IMR-90 (cell line): Measurements from ENCODE around the gene METTL15. TPM values are rescaled to one million over a fixed set of nuclear protein-coding genes. Genes with fewer than 3 reads are reported as not detected.

Source experiments
- ATAC-seq: fragments of 200-7000 bp; cut with Tn5 transposase; 2 replicates; pipeline ENCODE4 v1.9.1; 2020; ENCODE audit warnings: low read depth, mild to moderate bottlenecking, moderate library complexity
- BruUV-seq: library from RNA; stranded (reverse); fragments of 400-500 nt; replicated peaks from 2 replicates; lab custom pipeline; 2021; lab: Mats Ljungman, UMichigan
- CTCF ChIA-PET: fragments of 300-600 bp; formaldehyde crosslinking; extraction: SDS; loops from one replicate; lab custom pipeline; 2021; ENCODE audit warnings: antibody characterized with exemption; lab: Yijun Ruan, JAX
- POLR2A ChIA-PET: fragments of 300-600 bp; sonication (Branson Sonifier 250); formaldehyde crosslinking; loops from one replicate; lab custom pipeline; 2022; ENCODE audit warnings: antibody characterized with exemption; ENCODE audit not compliant: unreplicated experiment; lab: Charles Lee
- DNase-seq: peaks from one replicate; pipeline ENCODE4 v3.0.0; 2013
- H2AFZ ChIP-seq: replicated peaks from 2 replicates; pipeline ENCODE3; 2013; ENCODE audit warnings: low read length, mild to moderate bottlenecking; ENCODE audit not compliant: poor library complexity
- H2AK5ac ChIP-seq: 2 replicates; pipeline ENCODE4 v1.6.1; 2013; ENCODE audit warnings: low read depth, low read length, inconsistent platforms
- H2AK9ac ChIP-seq: replicated peaks from 2 replicates; pipeline ENCODE3; 2013; ENCODE audit warnings: mild to moderate bottlenecking, low read depth, low read length, moderate library complexity; ENCODE audit not compliant: poor library complexity
- H2BK120ac ChIP-seq: 2 replicates; pipeline ENCODE4 v1.6.1; 2013; ENCODE audit warnings: low read depth, low read length, inconsistent platforms
- H2BK15ac ChIP-seq: 3 replicates; pipeline ENCODE4 v1.6.1; 2013; ENCODE audit warnings: low read depth, low read length, inconsistent platforms
- H2BK20ac ChIP-seq: 2 replicates; pipeline ENCODE4 v1.6.1; 2013; ENCODE audit warnings: low read depth, mild to moderate bottlenecking, inconsistent platforms, low read length, moderate library complexity
- H2BK5ac ChIP-seq: 2 replicates; pipeline ENCODE4 v1.6.1; 2013; ENCODE audit warnings: mild to moderate bottlenecking, low read depth, low read length, inconsistent platforms; ENCODE audit not compliant: poor library complexity, severe bottlenecking
- H3K14ac ChIP-seq: replicated peaks from 2 replicates; pipeline ENCODE4 v1.6.1; 2013; ENCODE audit warnings: low read depth, low read length, inconsistent platforms
- H3K18ac ChIP-seq: 2 replicates; pipeline ENCODE4 v1.6.1; 2013; ENCODE audit warnings: low read depth, low read length, control low read depth
- H3K23ac ChIP-seq: 2 replicates; pipeline ENCODE4 v1.6.1; 2013; ENCODE audit warnings: low read depth, low read length, inconsistent platforms
- H3K27ac ChIP-seq: 2 replicates; pipeline ENCODE4 v1.5.1; 2013; ENCODE audit warnings: mild to moderate bottlenecking, control low read depth, low read length; ENCODE audit not compliant: insufficient read depth
- H3K27me3 ChIP-seq: 2 replicates; pipeline ENCODE4 v1.6.1; 2013; ENCODE audit warnings: low read length; ENCODE audit not compliant: control insufficient read depth, insufficient read depth
- H3K36me3 ChIP-seq: 2 replicates; pipeline ENCODE4 v1.6.1; 2013; ENCODE audit warnings: low read length, mixed read lengths; ENCODE audit not compliant: control insufficient read depth, insufficient read depth
- H3K4ac ChIP-seq: 2 replicates; pipeline ENCODE4 v1.6.1; 2013; ENCODE audit warnings: low read depth, low read length, inconsistent platforms
- H3K4me1 ChIP-seq: 2 replicates; pipeline ENCODE4 v1.6.1; 2013; ENCODE audit warnings: low read length, mixed read lengths; ENCODE audit not compliant: control insufficient read depth, insufficient read depth
- H3K4me2 ChIP-seq: 2 replicates; pipeline ENCODE4 v1.6.1; 2013; ENCODE audit warnings: low read depth, mild to moderate bottlenecking, control low read depth, low read length, moderate library complexity
- H3K4me3 ChIP-seq: 2 replicates; pipeline ENCODE4 v1.5.1; 2013; ENCODE audit warnings: low read depth, mild to moderate bottlenecking, control low read depth, low read length, moderate library complexity; ENCODE audit not compliant: insufficient read depth
- H3K56ac ChIP-seq: 2 replicates; pipeline ENCODE4 v1.6.1; 2013; ENCODE audit warnings: low read length, inconsistent platforms; ENCODE audit not compliant: insufficient read depth; ENCODE audit errors: extremely low read depth
- H3K79me1 ChIP-seq, 2 experiments: 2 replicates each; pipeline ENCODE4 v1.6.1; 2013; ENCODE audit warnings: low read length in 2 of 2, inconsistent platforms in 1 of 2, low read depth in 1 of 2
- H3K9ac ChIP-seq: 2 replicates; pipeline ENCODE4 v1.6.1; 2013; ENCODE audit warnings: low read depth, low read length, control low read depth
- H3K9me1 ChIP-seq: 2 replicates; pipeline ENCODE4 v1.6.1; 2013; ENCODE audit warnings: low read length, inconsistent platforms; ENCODE audit not compliant: insufficient read depth
- H3K9me3 ChIP-seq: 2 replicates; pipeline ENCODE4 v1.6.1; 2013; ENCODE audit warnings: low read length; ENCODE audit not compliant: control insufficient read depth, insufficient read depth
- H4K20me1 ChIP-seq: 2 replicates; pipeline ENCODE4 v1.6.1; 2013; ENCODE audit warnings: low read length, inconsistent platforms; ENCODE audit not compliant: insufficient read depth
- H4K5ac ChIP-seq: 2 replicates; pipeline ENCODE4 v1.6.1; 2013; ENCODE audit warnings: mild to moderate bottlenecking, low read depth, low read length, control low read depth
- H4K8ac ChIP-seq, 2 experiments: 2 replicates each; pipeline ENCODE4 v1.6.1; 2013; ENCODE audit warnings: low read depth in 2 of 2, low read length in 2 of 2, control low read depth in 1 of 2, inconsistent platforms in 1 of 2
- H4K91ac ChIP-seq: 2 replicates; pipeline ENCODE4 v1.6.1; 2013; ENCODE audit warnings: low read depth, low read length, inconsistent platforms; ENCODE audit not compliant: insufficient read depth
- ELK1 ChIP-seq: fragments of 150-350 bp; IDR thresholded peaks from 2 replicates; pipeline ENCODE4 v1.6.1; 2016; ENCODE audit warnings: low read depth, mild to moderate bottlenecking, low read length, moderate library complexity, borderline replicate concordance
- WGBS, 2 experiments: methylation state at CpG; one replicate each; pipeline versions ENCODE4 v1.1.5 to v1.1.7; 2013; ENCODE audit warnings: missing lambda C conversion rate in 2 of 2; ENCODE audit not compliant: insufficient read length in 1 of 2; ENCODE audit errors: extremely low coverage in 2 of 2; 5-methylcytosine and 5-hydroxymethylcytosine counted together
- dilution Hi-C: fragments of 300-500 bp; cut with HindIII; formaldehyde crosslinking; loops from one replicate; pipeline ENCODE4 v1.14.3; 2018; ENCODE audit warnings: low sequenced_read_pairs; ENCODE audit not compliant: unreplicated experiment
- in situ Hi-C: fragments of 300-500 bp; cut with MboI; formaldehyde crosslinking; loops from 3 replicates; pipeline ENCODE4 v1.14.3; 2019; ENCODE audit warnings: low sequenced_read_pairs, inconsistent platforms, mixed read lengths
- intact Hi-C: fragments of 100-400 bp; cut with micrococcal nuclease; formaldehyde crosslinking; loops from 2 replicates; pipeline ENCODE4 v1.10.0; 2022
- polyA plus RNA-seq, 3 experiments: library from polyadenylated mRNA; depleted of rRNA; stranded (reverse); fragments of >200 nt; gene quantifications; 2 replicates each; pipeline ENCODE4 v1.2.3, GENCODE V29; 2012; ENCODE audit warnings: low replicate concordance in 1 of 3
- total RNA-seq: library from RNA; depleted of rRNA; stranded (reverse); fragments of >200 nt; gene quantifications from 2 replicates; pipeline ENCODE4 v1.2.3, GENCODE V29; 2012

METTL15 gene
- total and polyA plus RNA-seq, 2 of the 4 experiments (the other 2 are of a cell fraction), result 6.5 to 30.5 TPM

- Histone ChIP-seq H2BK120ac (no peak overlapping the region), H2AFZ (no peak overlapping the region), H4K8ac (no peak overlapping the region), H4K91ac (no peak overlapping the region), H4K5ac (no peak overlapping the region), H3K4me2 (no peak overlapping the region), H3K18ac (no peak overlapping the region), H2AK9ac (no peak overlapping the region), H3K9me1 (no peaks in the 10 kb centered on the region), H3K27ac (no peak overlapping the region), H2AK5ac (no peak overlapping the region), H3K36me3 (peaks cover 3% of the 10 kb centered on the region; the same call in 1 of the 2 replicates), H3K14ac (no peak overlapping the region), H4K20me1 (no peaks in the 10 kb centered on the region), H3K56ac (no peak overlapping the region), H3K4ac (no peak overlapping the region), H3K9me3 (no peaks in the 10 kb centered on the region), H2BK5ac (no peak overlapping the region), H2BK20ac (no peak overlapping the region), H3K4me1 (no peaks in the 10 kb centered on the region), H3K27me3 (no peaks in the 10 kb centered on the region), H3K79me1 (peaks cover 2 to 3% of the 10 kb centered on the region in 2 experiments; a peak in 2 of 4 replicates), H3K9ac (no peak overlapping the region), H2BK15ac (no peak overlapping the region), H3K4me3 (no peak overlapping the region), H3K23ac (no peak overlapping the region)
- ATAC-seq (no peak), DNase-seq (no peak)
- intact Hi-C loops (no loop called here), dilution Hi-C loops (no loop called here), in situ Hi-C loops (no loop called here)
- WGBS, 2 experiments, result no CpG with 5 or more reads among the region's 3 CpGs
- POLR2A ChIA-PET, result no interaction called here
- TF ChIP-seq ELK1, result no peak
- BruUV-seq, result no TSS peak
- CTCF ChIA-PET, result no interaction called here
Observed at GRCh38 chr11:28318871-28319270, 210.7 kb downstream of the METTL15 start.
